RCC 7860 (cell line): ENCODE data around the gene TOP2A.
"Not testable (repeated sequence)": the region's sequence is repeated elsewhere in the genome, so short reads cannot be mapped to it uniquely, and the experiment has no call there.

ENCODE experiments used
- DNase-seq: peaks from one replicate; pipeline ENCODE4 v3.0.0-alpha.2; 2015; ENCODE audit warnings: low spot score
- FAIRE-seq: peaks from 2 replicates; lab custom pipeline; 2012; peaks lifted over from hg19 to GRCh38; lab: Jason Lieb, UNC

The TOP2A gene

GRCh38 chr17:40431231-40431602, 13.5 kb upstream of the TOP2A start:
- DNase-seq, result no peak
- FAIRE-seq, result no peak

DNA sequence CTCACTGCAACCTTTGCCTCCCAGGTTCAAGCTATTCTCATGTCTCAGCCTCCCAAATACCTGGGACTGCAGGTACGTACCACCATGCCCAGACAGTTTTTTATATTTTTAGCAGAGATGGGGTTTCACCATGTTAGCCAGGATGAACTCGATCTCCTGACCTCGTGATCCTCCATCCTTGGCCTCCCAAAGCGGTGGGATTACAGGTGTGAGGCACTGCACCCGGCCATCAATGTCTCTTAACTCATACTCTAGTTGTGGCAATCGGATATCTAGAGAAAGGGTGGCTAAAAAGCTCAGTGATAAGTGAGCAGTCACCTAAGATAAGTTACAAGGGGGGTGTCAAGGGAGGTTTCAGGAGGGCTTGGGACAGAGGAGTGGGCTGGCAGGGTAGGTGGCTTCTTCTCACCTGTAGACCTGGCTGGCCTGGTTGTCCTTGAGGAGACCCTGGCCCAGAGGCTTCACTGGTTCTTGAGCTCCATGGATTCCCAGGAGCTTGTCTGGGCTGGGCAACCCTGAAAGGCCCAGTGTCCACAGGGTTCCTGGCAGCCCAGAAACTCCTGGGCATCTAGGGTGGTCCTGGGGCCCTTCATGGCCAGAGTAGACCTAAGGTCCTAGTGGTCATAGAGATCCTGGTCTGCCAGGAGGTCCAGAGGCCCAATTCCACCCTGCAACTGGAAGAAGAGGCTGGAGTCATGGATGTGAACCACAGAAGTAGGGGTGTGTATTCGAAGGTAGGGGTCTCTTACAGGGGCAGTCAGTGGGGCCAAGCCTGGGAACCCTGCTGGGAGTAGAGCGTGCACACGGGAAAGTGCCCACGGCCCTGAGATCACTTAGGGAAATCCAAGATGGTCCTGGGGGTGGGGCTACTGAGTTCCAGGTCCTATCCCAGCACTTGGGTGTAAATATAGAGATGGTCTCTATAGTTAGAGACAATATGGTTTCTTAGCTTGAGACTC, 12.9 kb upstream of the TOP2A start:
- DNase-seq (no peak), FAIRE-seq (no peak)

- DNase-seq (no peak), FAIRE-seq (no peak)
These were observed 9.4 kb upstream of the TOP2A start for GRCh38 chr17:40427002-40427491.

- FAIRE-seq (no peak), DNase-seq (no peak)
These were observed 8.0 kb upstream of the TOP2A start for GRCh38 chr17:40425741-40426140.

DNA sequence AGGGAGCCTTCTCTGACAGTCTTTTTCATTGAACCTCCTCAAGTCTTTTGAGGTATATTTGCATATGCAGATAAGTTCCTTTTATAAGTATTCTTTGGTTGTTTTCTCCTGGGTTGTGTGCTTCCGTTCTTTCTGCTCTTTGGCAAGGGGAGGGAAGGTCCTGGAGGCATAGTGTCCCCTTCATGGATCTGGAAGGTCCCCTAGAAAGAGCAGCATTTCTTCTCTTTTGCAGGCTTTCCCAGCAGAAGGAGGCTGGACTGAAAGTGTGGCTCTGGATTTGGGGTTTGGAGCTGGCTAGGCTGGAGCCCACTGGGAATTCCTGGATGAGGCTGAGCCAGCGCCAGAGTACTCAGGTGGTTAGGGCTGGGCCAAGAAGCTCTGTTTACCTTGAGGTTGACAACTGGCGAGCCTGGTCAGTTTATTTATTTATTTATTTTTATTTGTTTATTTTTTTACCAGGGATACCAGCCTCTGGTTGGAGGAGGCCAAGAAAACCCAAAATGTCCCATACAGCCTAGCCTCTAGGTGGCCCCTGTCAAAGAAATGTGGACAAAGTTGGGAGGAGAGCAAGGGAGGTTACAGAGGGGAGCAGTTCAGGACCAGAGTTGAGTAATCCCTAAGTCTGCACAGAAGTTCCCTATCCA, 5.4 kb upstream of the TOP2A start:
- no peak for DNase-seq
- no peak for FAIRE-seq

- DNase-seq (peak; percentile 39), FAIRE-seq (no peak)
These were observed 2.0 kb upstream of the TOP2A start for GRCh38 chr17:40419559-40420331.

- DNase-seq, result no peak
- FAIRE-seq, result no peak
These were observed 671 bp upstream of the TOP2A start for GRCh38 chr17:40418428-40418706.

DNA sequence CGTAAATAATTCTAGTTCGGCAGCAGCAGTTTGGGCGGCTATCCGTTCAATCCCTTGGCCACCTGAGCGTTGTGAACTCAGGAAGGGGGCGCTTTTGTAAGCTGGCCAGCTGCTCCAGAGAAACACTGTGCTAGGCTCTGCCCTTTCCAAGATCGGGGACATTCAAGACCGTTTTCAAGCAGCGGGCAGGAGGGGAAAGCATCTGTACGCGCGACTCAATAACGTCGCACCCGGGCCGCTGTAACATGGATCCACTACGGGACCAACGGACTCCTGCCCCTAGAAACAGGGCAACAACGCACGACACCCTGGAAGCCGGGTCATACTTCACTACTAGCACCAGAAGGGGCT, 463 bp downstream of the TOP2A start:
- FAIRE-seq (no peak), DNase-seq (no peak)

GRCh38 chr17:40416671-40417070, 1.0 kb downstream of the TOP2A start:
- no peak for DNase-seq
- no peak for FAIRE-seq

DNA sequence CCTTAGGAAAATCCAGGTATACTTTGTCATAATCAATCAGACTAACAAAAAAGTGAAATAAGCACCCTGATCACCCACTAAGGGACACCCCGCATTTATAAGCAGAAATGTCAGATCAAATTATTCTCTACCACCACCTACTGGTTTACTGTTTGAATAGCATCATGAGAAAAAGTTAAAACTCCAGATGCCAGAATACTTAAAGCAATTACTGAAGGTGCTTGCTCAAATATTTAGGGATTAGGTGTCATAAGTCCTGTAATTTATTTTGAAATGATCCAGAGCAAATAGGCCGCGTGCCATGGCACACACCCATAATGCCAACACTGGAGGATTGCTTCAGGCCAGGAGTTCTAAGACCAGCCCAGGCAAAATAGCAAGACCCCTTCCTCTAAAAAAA, 2.3 kb downstream of the TOP2A start:
- peak; percentile 47 for FAIRE-seq

GRCh38 chr17:40414312-40414711, 3.4 kb downstream of the TOP2A start:
- not testable (repeated sequence) for DNase-seq, FAIRE-seq

More for the DNA sequence above, 2.3 kb downstream of the TOP2A start:
- no peak for DNase-seq

DNA sequence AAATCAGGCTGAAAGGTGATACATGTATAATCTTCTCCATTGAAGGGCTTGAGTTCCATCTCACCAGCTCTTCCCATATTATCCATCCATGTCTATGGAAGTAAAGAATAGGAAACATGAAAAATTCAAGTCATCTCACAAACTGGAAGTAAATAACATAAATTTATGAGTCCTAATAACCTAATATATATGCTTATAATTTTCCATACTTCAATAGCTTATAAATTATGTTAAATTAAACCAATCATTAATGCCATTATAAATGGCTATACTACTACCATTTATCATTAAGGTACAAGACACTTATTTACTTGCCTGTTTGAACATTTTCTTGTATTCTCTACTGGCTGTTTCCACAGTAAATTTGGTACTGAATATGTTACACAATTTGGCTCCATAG, 4.8 kb downstream of the TOP2A start:
- DNase-seq, result no peak
- FAIRE-seq, result no peak

DNA sequence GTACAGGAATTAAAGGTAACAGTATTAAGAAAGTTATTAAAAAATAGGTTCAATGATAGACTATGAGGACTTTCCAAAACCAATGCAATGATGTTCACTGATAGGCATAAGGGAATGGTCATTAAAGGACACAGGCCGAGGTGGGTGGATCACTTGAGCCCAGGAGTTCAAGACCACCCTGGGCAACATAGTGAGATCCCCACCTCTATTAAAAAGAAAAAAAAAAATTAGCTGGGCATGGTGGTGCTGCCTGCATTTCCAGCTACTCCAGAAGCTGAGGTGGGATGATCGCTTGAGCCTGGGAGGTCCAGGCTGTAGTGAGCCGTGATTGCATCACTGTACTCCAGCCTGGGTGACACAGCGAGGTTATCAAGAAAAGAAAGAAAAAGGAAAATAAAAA, 5.9 kb downstream of the TOP2A start:
- FAIRE-seq (no peak), DNase-seq (no peak)

DNA sequence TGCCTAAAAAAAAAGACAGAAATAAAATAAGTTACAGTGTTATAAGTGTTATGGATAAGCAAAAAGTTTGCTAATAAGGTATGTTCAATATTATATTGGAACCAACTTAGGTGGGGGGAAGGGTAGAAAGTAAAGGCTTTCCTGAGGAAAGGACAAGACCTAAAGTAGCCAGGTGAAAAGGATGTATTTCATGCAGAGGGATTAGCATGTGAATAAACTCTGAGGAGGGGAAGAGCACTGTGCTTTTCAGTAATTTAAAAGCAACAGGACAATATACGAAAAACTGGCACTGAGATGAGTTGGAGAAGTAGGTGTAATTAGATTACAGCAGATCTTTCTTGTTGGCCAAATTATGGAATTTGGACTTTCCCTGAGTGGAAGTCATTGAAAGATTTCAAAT, 7.6 kb downstream of the TOP2A start:
- no peak for DNase-seq

GRCh38 chr17:40409540-40409939, 8.2 kb downstream of the TOP2A start:
- not testable (repeated sequence) for FAIRE-seq, DNase-seq

More for the DNA sequence above, 7.6 kb downstream of the TOP2A start:
- FAIRE-seq, result no peak

- DNase-seq, result no peak
These were observed 10.2 kb downstream of the TOP2A start for GRCh38 chr17:40407460-40407859.

GRCh38 chr17:40404003-40404402, 13.7 kb downstream of the TOP2A start:
- no peak for FAIRE-seq
- DNase-seq, result no peak

More at GRCh38 chr17:40407460-40407859, 10.2 kb downstream of the TOP2A start:
- no peak for FAIRE-seq

- DNase-seq (no peak), FAIRE-seq (no peak)
These were observed 15.0 kb downstream of the TOP2A start for GRCh38 chr17:40402668-40403067.

DNA sequence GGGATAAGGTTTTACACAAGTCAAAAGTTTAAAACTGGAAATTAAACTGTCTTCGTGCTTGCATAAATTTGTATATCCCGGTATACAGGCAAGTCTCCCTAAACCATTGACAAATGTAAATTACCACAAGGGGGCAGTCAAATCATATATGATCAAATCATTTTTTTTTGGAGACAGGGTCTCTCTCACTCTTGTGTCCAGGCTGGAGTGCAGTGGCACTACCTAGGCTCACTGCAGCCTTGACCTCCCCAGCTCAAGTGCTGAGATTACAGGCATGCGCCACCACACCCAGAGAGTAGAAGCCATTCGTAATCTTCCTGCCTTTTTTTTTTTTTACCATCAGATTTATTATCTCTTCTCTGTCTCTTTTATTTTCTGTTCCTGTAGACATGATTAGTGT, 18.5 kb downstream of the TOP2A start:
- DNase-seq (peak; percentile 22), FAIRE-seq (no peak)

DNA sequence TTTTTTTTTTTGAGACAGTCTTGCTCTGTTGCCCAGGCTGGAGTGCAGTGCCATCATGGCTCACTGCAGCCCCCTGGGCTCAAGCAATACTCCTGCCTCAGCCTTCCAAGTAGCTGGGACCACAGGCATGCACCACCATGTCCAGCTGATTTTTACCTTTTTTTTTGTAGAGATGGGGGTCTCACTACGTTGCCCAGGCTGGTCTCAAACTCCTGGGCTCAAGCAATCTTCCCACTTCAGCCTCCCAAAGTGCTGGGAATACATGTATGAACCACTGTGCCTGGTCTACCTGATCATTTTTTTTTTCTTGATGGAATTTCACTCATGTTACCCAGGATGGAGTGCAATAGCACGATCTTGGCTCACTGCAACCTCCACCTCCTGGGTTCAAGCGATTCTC, 31.1 kb downstream of the TOP2A start:
- not testable (repeated sequence) for DNase-seq, FAIRE-seq

- FAIRE-seq, result no peak
These were observed 35.4 kb downstream of the TOP2A start for GRCh38 chr17:40382251-40382650.

More at GRCh38 chr17:40382251-40382650, 35.4 kb downstream of the TOP2A start:
- DNase-seq, result no peak
